Activated naive CD4-positive, alpha-beta T cell (primary cell): ENCODE measurements around the gene DHX35.

Experiments
- DNase-seq, 4 experiments: peaks; one replicate each; lab custom pipeline; 2025; lab: John Stamatoyannopoulos, UW

The DHX35 gene

DNA sequence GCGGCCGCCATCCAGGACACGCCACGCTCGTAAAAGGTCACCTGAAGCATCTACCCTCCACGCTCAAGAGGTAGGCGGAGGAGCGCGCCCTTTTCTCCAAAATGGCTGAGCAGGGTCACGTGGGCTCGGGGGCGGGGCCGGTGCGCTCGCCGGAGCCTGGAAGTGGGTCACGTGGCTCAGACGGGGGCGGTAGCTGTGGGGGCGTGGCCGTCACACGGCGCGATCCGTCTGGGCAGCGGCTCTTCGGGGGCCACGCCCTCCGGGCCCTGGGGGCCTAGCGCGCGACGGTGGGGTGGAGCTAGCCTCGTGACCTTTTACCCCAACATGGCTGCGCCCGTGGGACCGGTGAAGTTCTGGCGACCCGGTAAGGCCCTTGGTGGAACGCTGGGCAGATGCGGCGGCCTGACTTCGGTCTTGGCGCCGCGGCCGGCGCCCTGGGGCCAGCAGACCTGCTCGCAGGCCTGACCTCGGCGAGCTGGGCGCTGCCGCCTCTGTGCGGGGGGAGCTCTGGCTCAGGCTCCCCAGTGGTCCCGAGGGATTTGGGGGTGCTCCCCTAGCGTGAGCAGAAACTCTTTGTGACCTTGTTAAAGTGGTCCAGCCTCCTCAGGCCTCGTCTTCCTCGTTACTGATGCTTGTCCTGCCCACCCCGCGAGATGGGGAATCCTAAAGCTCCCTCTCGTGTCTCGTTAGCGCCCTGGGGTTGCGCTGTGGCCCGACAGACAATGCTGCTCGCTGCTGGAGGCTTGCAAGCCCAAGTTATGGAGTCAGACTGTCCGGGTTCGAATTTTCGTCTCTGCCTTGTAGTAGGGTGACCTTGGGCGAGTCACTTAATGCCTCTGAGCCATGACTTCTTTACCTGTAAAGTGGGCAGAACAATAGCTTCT, at the start of gene DHX35:
Gene DHX35 (plus strand): TSS at position 301 of the 884 bp plus-strand sequence. CDS start 24 bp downstream, at position 325.
- peak; percentile 92 to 98 (median 96) for DNase-seq

DNA sequence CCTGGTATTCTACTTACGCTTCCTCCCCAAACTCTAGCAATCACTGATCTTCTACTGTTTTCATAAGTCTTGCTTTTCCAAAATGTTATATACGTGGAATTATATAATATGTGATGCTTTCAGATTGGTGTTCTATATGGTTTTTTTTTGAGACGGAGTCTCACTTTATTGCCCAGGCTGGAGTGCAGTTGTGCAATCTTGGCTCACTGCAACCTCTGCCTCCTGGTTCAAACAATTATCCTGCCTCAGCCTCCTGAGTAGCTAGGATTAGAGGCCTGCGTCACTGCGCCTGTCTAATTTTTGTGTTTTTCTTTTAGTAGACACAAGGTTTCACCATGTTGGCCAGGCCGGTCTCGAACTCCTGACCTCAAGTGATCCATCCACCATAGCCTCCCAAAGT, 46.8 kb upstream of the DHX35 start:
- DNase-seq: no peak

GRCh38 chr20:38917657-38918056, 44.5 kb upstream of the DHX35 start:
- DNase-seq: no peak

DNA sequence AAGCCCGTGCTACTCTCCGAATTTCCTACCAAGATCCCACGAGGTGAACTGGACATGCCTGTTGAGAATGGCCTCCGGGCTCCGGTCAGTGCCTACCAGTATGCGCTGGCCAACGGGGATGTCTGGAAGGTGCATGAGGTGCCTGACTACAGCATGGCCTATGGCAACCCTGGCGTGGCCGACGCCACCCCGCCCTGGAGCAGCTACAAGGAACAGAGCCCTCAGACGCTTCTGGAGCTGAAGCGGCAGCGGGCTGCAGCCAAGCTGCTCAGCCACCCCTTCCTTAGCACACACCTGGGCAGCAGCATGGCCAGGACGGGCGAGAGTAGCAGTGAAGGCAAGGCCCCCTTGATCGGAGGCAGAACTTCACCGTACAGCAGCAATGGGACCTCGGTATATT, 44.0 kb upstream of the DHX35 start:
- DNase-seq: no peak

DNA sequence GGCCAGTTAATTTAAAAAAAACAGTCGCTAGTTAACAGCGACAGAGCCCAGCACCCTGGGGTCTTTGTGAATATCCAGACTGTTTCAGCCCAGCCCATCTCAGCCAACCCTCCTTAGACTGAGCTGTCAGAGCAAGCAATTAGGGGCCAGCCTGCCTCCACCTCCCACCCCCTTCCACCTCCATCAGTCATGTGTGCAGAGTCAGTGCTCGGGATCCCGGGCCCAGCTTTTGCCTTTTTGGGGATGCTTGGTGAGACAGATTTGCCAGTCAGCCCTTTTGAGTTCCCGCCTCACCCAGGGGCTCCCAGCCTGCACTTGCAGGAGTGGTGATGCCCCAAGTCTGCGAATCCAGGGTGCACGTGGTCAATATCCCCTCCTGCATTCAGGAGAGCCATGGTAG, 42.5 kb upstream of the DHX35 start:
- DNase-seq: no peak

- DNase-seq: no peak
These were observed 41.7 kb upstream of the DHX35 start for GRCh38 chr20:38920411-38920810.

GRCh38 chr20:38920851-38921250, 41.3 kb upstream of the DHX35 start:
- no peak for DNase-seq

- no peak for DNase-seq
These were observed 37.4 kb upstream of the DHX35 start for GRCh38 chr20:38924718-38925117.

- DNase-seq: peak; percentile 51 to 88 (median 80)
These were observed 35.8 kb upstream of the DHX35 start, which contains the start of gene FAM83D for GRCh38 chr20:38926142-38926933. Gene FAM83D, plus strand, starts transcription at chr20:38926417. Its CDS starts 26 bp downstream, at chr20:38926443.

DNA sequence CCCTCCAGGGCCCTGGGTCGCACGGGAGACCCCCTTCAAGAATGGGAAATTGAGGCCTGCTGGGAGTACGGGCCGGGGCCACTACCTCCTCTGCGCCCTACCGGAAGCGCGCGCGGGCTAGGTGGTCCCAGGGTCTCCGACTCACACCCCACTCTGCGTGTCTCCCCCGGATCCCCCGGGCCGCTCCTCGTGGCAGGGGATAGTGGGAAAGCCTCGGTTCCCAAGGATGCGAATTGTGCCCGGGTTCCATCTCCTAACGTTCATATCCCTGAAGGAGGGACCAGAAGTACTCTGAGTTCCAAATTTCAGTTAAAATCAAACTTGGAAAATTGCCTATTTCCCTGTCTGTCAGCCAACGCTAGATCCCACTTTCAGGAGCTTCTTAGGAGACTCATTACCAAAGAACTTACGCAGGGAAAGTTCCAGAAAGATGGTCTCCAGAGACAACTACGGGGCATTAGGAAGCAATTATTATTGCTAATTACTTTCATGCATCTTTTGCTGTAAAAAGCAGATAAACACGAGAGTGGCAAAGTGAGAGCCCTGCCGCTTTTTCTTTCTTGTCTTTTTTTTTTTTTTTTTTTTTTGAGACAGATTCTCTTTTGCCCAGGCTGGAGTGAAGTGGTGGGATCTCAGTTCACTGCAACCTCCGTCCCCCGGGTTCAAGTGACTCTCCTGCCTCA, 35.1 kb upstream of the DHX35 start:
- no peak for DNase-seq

GRCh38 chr20:38927902-38928578, 34.1 kb upstream of the DHX35 start:
- DNase-seq: no peak

DNA sequence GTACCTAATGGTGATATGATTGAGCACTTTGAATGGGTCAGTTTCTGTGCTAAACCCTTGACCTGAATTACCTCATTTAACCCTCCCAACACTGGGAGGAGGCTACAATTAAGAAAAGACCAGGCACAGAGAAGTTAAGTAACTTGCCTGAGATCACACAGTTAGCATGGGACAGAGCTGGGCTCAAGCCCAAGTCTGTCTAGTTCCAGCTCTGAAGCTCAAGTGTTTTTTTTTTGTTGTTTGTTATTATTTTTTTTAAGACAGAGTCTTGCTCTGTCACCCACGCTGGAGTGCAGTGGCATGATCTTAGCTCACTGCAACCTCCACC, 31.9 kb upstream of the DHX35 start:
- no peak for DNase-seq

DNA sequence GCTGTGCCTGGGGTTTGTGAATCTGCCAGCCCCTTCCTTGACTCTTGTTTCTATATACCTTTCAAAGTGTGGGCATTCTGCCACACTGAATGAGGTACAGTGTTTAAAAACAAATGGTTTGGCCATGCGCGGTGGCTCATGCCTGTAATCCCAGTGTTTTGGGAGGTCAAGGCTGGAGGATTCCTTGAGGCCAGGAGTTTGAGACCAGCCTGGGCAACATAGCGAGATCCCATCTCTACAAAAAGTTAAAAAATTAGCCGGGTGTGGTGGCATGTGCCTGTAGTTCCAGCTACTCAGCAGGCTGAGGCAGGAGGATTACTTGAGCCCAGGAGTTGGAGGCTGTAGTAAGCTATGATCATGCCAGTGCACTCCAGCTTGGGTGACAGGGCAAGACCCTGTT, 30.2 kb upstream of the DHX35 start:
- DNase-seq: no peak

DNA sequence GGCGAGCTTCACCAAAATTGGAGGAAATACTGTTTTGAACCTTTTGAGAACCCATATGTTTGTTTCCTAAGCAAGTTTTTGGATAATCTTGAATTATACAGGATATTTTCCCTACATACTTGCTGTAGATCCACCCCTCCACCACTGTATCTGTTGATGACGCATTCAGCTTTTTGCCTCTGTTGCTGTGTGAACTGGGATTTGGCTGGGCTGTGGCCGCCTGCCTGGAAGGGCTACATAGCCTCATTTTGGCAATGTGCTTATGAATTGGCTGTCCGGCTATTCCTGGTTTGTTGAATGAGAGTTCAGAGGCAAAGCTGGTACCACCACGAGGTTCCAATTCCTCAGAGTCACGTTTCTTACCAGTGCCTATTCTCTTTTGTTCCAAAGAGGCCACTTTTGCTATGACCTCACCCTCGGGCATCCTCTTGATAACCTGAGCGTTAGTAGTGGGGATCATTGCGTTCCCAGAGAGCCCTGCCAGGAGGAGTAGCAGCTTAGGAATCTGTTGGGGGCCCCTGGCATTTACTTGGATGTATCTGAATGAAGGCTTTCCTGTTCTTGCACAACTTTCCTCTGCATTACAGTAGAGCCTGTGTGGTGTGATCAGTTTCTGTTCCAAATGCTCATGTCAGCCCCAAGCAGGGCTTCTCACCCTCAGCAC, 29.6 kb upstream of the DHX35 start:
- no peak for DNase-seq

GRCh38 chr20:38934530-38934929, 27.6 kb upstream of the DHX35 start:
- no peak for DNase-seq

DNA sequence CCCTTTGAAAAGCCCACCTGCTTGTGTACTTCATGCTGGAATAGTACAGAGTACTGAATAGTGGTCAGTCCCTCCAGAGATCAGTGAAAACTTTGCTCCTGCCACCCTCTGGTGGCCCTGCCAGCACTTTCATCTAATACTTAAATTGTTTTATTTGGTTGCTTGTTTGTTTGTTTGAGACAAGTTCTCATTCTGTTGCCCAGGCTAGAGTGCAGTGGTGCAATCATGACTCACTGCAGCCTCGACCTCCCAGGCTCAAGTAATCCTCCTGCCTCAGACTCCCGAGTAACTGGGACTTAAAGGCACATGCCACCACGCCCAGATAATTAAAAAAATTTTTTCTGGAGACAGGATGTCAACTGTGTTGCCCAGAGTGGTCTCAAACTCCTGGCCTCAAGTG, 26.9 kb upstream of the DHX35 start:
- DNase-seq: no peak

DNA sequence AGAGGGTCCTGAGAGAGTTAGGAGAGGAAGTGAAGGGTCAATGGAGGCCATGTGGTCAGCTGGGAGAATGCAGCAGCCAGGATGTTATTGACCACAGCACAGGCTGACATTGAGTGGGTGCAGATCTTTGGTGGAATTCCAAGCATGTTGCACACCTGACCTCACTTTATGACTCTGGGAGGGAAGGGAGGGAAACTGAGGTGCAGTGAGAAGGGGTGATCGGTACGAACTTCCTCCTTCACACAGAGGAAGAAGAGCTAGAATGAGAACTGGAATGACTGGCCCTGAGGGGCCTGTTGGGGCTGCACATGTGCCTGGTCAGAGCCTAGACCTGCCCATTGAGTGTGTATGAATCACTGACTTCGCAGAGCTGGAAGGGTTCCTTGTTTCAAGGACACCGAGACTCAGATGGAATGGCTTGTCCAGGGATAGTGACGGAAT, 26.2 kb upstream of the DHX35 start:
- DNase-seq: no peak

- no peak for DNase-seq
These were observed 25.1 kb upstream of the DHX35 start for GRCh38 chr20:38937000-38937399.

GRCh38 chr20:38937978-38938473, 24.1 kb upstream of the DHX35 start:
- no peak for DNase-seq

- DNase-seq: no peak
These were observed 22.5 kb upstream of the DHX35 start for GRCh38 chr20:38939686-38940085.

DNA sequence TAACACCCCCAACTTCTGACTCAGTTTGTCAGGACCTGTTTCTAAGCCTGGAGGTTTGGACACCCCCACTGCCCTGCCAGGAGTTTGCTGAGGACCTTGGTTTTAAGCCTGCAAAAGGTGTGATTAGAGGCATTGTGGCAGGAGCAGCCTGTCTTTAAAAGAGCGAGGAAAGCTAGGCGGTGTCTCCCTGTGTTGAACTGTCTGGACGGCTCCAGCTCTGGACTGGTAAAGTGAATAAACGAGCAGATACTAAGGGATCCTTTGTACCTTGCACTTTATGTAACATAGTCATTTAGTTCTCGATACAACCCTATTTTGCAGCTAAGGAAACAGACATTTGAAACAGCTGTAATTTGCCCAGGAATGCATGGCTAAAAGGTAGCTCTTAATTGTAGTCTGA, 21.5 kb upstream of the DHX35 start:
- DNase-seq: no peak
